ENCODE results near the gene ATP6V1B1. TPM values are rescaled to one million over a fixed set of nuclear protein-coding genes. Genes with fewer than 3 reads are reported as not detected.

ATP6V1B1 gene
- total RNA-seq, 1 experiment from 2014 or later = 0.81 TPM

DNA sequence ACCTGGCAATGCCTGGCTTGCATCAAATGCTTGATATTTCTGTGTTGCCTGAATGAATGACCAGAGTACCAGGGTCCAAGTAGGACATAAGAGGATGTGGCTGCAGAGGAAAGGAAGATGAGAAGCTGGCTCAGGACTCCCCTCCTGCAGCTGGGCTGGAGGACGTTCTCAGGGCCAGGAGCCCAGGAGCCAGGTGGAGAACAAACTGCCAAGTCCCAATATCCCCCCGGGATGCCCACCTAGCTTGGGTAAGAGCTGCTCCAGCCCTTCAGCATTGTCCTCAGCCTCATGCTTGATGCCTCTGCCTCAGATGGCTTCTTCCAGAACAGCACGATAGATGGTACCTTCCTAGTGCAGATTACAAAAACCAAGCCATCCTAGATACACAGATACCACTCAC is 8.6 kb upstream of the ATP6V1B1 start:
- DNase-seq (ENCODE audit: low read depth) = no peak

- no peak for DNase-seq (ENCODE audit: low read depth)
These were observed 8.1 kb upstream of the ATP6V1B1 start for GRCh38 chr2:70927641-70928040.

- no peak for DNase-seq (ENCODE audit: low read depth)
These were observed 7.3 kb upstream of the ATP6V1B1 start for GRCh38 chr2:70928366-70928765.

GRCh38 chr2:70930371-70931329 is 5.0 kb upstream of the ATP6V1B1 start:
- DNase-seq (ENCODE audit: low read depth) = peak; percentile 33

DNA sequence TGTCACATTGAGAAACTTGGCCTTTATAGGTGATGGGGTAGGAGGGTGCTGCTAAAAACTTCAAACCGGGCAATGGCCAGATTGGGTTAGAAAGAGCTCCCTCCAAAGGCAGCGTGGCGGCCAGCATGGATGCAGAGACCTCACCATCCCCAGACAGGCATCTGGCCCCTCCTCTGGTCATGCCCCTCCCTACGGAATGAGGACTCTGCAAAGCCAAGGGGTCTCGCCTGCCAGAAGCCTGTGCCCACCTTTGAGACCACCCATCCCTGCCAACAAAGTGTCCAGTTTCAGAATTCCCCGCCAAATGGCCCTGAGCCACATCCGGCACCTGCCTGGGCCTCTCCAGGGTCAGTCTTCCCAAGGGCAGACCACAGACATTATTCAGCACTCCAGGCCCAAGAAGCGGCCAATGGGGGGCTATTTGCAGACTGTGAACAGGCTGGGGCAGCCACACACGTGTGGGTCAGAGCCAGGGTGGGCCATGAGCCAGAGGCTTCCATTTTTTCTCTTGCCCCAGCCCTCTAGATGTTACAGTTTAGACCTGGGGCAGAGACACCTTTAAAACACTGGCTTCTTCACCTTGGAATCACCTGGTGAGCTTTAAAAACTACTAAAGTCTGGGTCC is 4.2 kb upstream of the ATP6V1B1 start:
- no peak for DNase-seq (ENCODE audit: low read depth)

DNA sequence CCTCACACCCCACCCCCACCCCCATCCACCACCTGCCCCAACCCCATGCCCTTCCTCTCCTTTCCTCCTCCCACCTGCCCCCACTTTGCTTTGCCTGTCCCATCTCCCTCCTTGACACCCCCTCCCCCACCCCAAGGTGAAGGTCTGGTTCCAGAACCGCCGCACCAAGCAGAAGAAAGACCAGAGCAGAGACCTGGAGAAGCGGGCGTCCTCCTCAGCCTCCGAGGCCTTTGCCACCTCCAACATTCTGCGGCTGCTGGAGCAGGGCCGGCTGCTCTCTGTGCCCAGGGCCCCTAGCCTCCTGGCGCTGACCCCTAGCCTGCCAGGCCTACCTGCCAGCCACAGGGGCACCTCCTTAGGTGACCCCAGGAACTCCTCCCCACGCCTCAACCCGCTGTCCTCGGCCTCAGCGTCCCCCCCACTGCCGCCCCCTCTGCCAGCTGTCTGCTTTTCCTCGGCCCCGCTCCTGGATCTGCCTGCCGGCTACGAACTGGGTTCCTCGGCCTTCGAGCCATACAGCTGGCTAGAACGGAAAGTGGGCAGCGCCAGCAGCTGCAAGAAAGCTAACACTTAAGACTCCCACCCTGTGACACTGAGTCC is 3.0 kb upstream of the ATP6V1B1 start:
- no peak for DNase-seq (ENCODE audit: low read depth)

GRCh38 chr2:70934981-70935380 is 719 bp upstream of the ATP6V1B1 start:
- no peak for DNase-seq (ENCODE audit: low read depth)

- no peak for DNase-seq (ENCODE audit: low read depth)
These were observed 672 bp downstream of the ATP6V1B1 start for GRCh38 chr2:70936165-70936978.

DNA sequence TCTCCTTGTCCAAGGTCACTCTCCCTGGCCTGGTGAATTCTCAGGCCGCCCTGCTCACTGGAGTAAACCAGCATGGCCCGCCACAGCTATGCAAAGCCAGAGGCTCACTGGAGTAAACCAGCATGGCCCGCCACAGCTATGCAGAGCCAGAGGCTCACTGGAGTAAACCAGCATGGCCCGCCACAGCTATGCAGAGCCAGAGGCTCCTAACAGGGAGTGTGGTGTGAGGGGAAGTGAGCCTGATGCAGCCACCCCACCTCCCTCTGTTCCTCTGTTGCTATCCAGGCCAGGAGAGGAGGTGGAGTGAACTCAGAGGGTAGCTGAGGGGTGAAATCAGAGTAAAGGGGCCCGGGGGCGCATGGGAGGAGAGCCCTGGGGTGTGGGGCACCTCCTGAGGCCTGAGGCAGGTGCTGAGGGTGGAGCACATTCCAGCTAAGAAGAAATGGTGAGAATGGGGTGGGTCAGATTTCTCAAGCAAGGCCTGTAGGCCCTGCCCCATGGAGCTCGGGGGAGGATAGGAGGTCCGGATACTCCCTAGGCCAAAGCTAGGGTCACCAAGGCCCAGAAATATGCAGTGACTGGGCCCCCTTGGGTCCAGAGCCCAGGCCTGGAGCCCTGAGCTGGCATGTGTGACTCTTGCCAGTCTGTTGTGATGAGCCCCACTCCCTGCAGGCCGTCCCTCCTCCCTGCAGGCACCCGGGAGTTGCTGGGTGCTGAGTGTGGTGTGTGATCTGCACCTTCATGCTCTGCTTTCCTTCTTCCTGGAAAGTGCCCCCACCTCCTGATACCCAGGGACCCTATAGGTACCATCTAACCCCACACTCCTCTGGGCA is 1.5 kb downstream of the ATP6V1B1 start:
- peak; percentile 22 for DNase-seq (ENCODE audit: low read depth)

GRCh38 chr2:70937866-70938585 is 2.3 kb downstream of the ATP6V1B1 start:
- no peak for DNase-seq (ENCODE audit: low read depth)

GRCh38 chr2:70938586-70938950 is 2.9 kb downstream of the ATP6V1B1 start:
- DNase-seq (ENCODE audit: low read depth) = no peak

DNA sequence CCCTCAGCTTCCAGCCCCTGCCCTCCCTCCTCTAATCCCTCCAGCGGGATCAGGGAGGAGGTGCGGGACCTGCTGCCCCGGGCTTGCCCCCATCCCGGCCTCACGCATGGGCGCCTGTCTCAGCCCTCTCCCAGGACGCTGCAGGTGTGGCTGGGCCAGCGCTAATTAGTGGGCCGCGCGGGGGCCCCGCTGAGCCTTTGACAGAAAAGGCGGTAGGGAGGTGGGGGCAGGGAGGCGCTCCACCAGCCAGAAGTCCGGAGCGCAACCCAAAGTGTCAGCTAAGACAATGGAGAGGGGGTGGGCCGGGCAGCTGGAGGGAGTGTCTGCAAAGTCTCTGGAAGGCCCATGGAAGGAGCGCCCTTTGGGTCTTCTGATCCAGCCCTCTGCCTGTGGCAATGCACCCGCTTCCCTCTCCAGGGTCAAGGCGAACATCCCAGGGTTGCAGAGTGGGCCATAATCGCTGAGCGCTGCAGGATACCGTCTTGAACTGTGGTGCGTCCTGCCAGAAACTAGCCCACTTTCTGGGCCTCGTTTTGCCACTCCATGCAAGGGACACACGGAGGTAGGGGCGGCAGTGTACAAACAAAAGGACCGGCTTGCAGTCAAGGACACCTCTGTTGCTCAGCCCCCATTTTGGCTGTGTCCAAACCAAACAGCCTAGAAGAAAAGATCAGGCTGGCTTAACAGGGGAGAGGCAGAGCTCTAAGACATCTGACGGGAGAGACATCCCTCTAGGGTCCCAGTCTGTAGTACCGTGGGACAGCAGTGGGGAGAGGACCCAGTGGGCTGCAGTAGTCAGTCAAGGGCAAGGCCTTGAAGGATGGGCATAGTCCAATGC is 3.5 kb downstream of the ATP6V1B1 start:
- no peak for DNase-seq (ENCODE audit: low read depth)

GRCh38 chr2:70939839-70940580 is 4.3 kb downstream of the ATP6V1B1 start:
- no peak for DNase-seq (ENCODE audit: low read depth)

- no peak for DNase-seq (ENCODE audit: low read depth)
These were observed 5.5 kb downstream of the ATP6V1B1 start for GRCh38 chr2:70941186-70941585.

DNA sequence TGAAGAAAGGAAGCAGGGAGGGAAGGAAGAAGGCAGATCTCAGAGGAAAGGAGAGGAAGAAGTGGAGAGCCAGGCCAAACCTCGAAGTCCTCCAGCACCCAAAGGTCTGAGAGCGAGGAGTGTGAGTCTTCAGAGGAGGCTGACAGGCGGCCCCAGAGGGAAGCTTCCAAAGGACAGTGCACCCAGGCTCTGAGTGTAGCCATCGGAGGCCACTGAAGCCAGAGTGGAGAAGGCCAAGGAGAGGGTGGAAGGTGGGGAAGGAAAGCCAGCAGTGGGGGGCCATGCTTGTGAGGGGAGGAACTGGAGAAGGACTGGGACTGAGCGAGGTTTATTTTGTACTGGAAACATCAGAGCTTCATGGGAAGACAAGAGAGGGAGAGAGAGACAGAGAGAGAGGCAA is 6.0 kb downstream of the ATP6V1B1 start:
- no peak for DNase-seq (ENCODE audit: low read depth)

DNA sequence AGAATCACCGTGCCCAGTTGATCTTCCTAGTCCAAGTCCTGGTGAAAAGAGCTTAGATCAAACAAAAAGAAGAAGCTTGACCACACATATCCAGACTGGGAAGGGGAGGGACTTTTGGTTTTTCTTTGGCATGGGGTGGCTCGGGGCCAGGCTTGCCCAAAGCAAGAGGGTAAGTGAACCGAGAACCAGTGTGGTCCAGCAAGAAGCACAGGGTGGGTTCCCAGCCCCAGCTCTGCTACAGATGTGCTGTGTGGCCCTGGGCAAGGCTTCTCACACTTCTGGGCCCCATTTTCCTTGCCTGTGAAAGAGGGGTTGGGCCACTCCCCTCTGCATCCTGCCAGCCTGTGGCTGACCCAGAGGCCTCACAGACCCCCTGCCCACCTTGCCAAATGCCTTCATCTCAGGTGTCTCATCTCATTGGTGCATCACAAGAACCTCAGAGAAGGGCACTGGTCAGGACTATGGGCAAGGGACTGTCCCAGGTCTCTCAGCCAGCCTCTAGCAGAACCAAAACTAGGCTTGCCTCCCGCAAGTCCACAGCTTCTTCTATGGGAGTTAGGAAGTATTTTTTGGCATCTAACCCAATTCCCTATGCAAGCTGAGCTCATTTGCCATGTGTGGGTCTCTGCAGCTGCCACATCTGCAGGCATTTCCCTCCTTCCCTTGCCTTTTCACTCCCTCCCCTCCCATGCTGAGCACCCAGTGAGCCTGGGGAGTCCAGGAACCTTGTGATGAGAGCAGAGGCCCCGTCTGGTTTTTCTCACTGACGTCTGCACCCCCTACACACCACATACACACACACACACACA is 6.9 kb downstream of the ATP6V1B1 start:
- DNase-seq (ENCODE audit: low read depth) = no peak

- no peak for DNase-seq (ENCODE audit: low read depth)
These were observed 7.6 kb downstream of the ATP6V1B1 start for GRCh38 chr2:70943205-70943871.
